Tibial nerve (tissue), 4 donors: Measurements from ENCODE around the gene CLSTN1. TPM values are rescaled to one million over a fixed set of nuclear protein-coding genes. Genes with fewer than 3 reads are reported as not detected.

Source experiments
- DNase-seq, 2 donors: peaks; one replicate each; pipeline ENCODE4 v3.0.0-alpha.2; 2019; ENCODE audit warnings: low spot score in 2 of 2
- H3K27ac ChIP-seq, 4 donors: fragments of 200-600 bp; sonication (generic) in 3 of 4; one replicate each; pipeline ENCODE4 v1.5.1; 2017 to 2019; ENCODE audit warnings: mild to moderate bottlenecking in 1 of 4
- H3K27me3 ChIP-seq, 2 donors: fragments of 200-600 bp; sonication (generic) in 1 of 2; one replicate each; pipeline versions ENCODE4 v1.5.1 to v1.6.0; 2017 to 2019
- H3K36me3 ChIP-seq, 3 donors: fragments of 200-600 bp; sonication (generic); one replicate each; pipeline ENCODE4 v1.5.1; 2018 to 2019
- H3K4me1 ChIP-seq, 4 donors: fragments of 200-600 bp; sonication (generic) in 3 of 4; one replicate each; pipeline ENCODE4 v1.5.1; 2017 to 2019
- H3K4me3 ChIP-seq, 4 donors: fragments of 200-600 bp; sonication (generic) in 3 of 4; one replicate each; pipeline ENCODE4 v1.5.1; 2017 to 2019; ENCODE audit warnings: mild to moderate bottlenecking in 1 of 4, moderate library complexity in 1 of 4
- H3K9me3 ChIP-seq, 4 donors: fragments of 200-600 bp; sonication (generic) in 3 of 4; one replicate each; pipeline ENCODE4 v1.5.1; 2017 to 2019
- CTCF ChIP-seq, 5 experiments: fragments of 200-600 bp in 3 of 5; fragments of 450-650 bp in 2 of 5; sonication (generic) in 3 of 5; IDR thresholded peaks; one replicate each; pipeline ENCODE4 v1.5.1; 2016 to 2019; ENCODE audit warnings: antibody characterized with exemption in 5 of 5, mild to moderate bottlenecking in 3 of 5, moderate library complexity in 2 of 5
- EP300 ChIP-seq, 2 donors: sonication (generic); formaldehyde crosslinking; IDR thresholded peaks; one replicate each; pipeline ENCODE4 v1.6.1; 2017; ENCODE audit warnings: antibody characterized with exemption in 2 of 2, mild to moderate bottlenecking in 1 of 2
- POLR2A ChIP-seq, 2 donors: fragments of 450-650 bp; IDR thresholded peaks; one replicate each; pipeline ENCODE4 v1.6.1; 2017; ENCODE audit warnings: antibody characterized with exemption in 2 of 2, mild to moderate bottlenecking in 2 of 2, moderate library complexity in 2 of 2
- WGBS, 2 donors: methylation state at CpG; one replicate each; pipeline ENCODE4 v1.1.5; 2018; 5-methylcytosine and 5-hydroxymethylcytosine counted together
- total RNA-seq, 4 donors: library from RNA; depleted of rRNA; stranded (reverse); fragments of >200 nt; gene quantifications; one replicate each; pipeline ENCODE4 v1.1.0, GENCODE V29; 2016

Gene CLSTN1
- total RNA-seq, 4 donors from 2014 or later: 60.9 to 90.6 (median 72.5) TPM

GRCh38 chr1:9782897-9783296, 40.9 kb downstream of the CLSTN1 start:
- 97 to 99% methylated on average over 10 of the region's 10 CpGs for WGBS, 2 donors
- DNase-seq: no peak
- Histone ChIP-seq H3K27me3 (no peaks in the 10 kb centered on the region), H3K4me1 (no peaks in the 10 kb centered on the region), H3K27ac (no peak overlapping the region), H3K4me3 (no peak overlapping the region), H3K36me3 (no peaks in the 10 kb centered on the region), H3K9me3 (no peaks in the 10 kb centered on the region)
- TF ChIP-seq CTCF (IDR thresholded peaks at IDR 0.05) (no peak), EP300 (IDR thresholded peaks at IDR 0.05) (no peak), POLR2A (IDR thresholded peaks at IDR 0.05) (no peak)

- TF ChIP-seq EP300 (IDR thresholded peaks at IDR 0.05) (no peak), POLR2A (IDR thresholded peaks at IDR 0.05) (no peak), CTCF (IDR thresholded peaks at IDR 0.05) (no peak)
- no peaks in the 10 kb centered on the region for H3K27me3 ChIP-seq
- no peaks in the 10 kb centered on the region for H3K4me1 ChIP-seq
- H3K27ac ChIP-seq: no peak overlapping the region
- 91 to 93% methylated on average over 4 of the region's 4 CpGs for WGBS, 2 donors
- no peak overlapping the region for H3K4me3 ChIP-seq
- DNase-seq: no peak
- H3K9me3 ChIP-seq: no peaks in the 10 kb centered on the region
- H3K36me3 ChIP-seq: no peaks in the 10 kb centered on the region
Observed at GRCh38 chr1:9782116-9782751, 41.5 kb downstream of the CLSTN1 start.

GRCh38 chr1:9780554-9781110, 43.1 kb downstream of the CLSTN1 start:
- 85 to 87% methylated on average over 10 of the region's 10 CpGs for WGBS, 2 donors
- no peaks in the 10 kb centered on the region for H3K27me3 ChIP-seq
- H3K9me3 ChIP-seq: no peaks in the 10 kb centered on the region
- DNase-seq: no peak
- H3K36me3 ChIP-seq: no peaks in the 10 kb centered on the region
- no peak overlapping the region for H3K27ac ChIP-seq
- TF ChIP-seq EP300 (IDR thresholded peaks at IDR 0.05): no peak
- H3K4me1 ChIP-seq: peaks cover 0 to 4% (median 0%) of the 10 kb centered on the region in 4 donors
- H3K4me3 ChIP-seq: no peak overlapping the region

GRCh38 chr1:9778905-9779304, 44.9 kb downstream of the CLSTN1 start:
- Histone ChIP-seq H3K27me3 (no peaks in the 10 kb centered on the region), H3K4me3 (no peak overlapping the region), H3K9me3 (no peaks in the 10 kb centered on the region), H3K4me1 (peaks cover 0 to 4% (median 0%) of the 10 kb centered on the region in 4 donors), H3K36me3 (no peaks in the 10 kb centered on the region), H3K27ac (no peak overlapping the region)
- DNase-seq: no peak
- WGBS, 2 donors: 91 to 92% methylated on average over 10 of the region's 10 CpGs
- TF ChIP-seq EP300 (IDR thresholded peaks at IDR 0.05) (no peak), POLR2A (IDR thresholded peaks at IDR 0.05) (no peak), CTCF (IDR thresholded peaks at IDR 0.05) (no peak)

- 91 to 96% methylated on average over 2 of the region's 2 CpGs for WGBS, 2 donors
- no peak for TF ChIP-seq CTCF (IDR thresholded peaks at IDR 0.05)
Observed at GRCh38 chr1:9776685-9777084, 47.1 kb downstream of the CLSTN1 start.

More at GRCh38 chr1:9776685-9777084, 47.1 kb downstream of the CLSTN1 start:
- H3K27ac ChIP-seq: no peak overlapping the region
- peaks cover 0 to 4% (median 0%) of the 10 kb centered on the region in 4 donors for H3K4me1 ChIP-seq
- H3K27me3 ChIP-seq: no peaks in the 10 kb centered on the region
- no peaks in the 10 kb centered on the region for H3K9me3 ChIP-seq
- peaks cover 0 to 15% (median 0%) of the 10 kb centered on the region in 3 donors for H3K36me3 ChIP-seq
- DNase-seq: no peak
- no peak overlapping the region for H3K4me3 ChIP-seq
